Hypothalamus (tissue), 51 donors: ENCODE results near the gene CPLX4.

Source experiments
- DNase-seq, 51 donors: peaks; one replicate each; lab custom pipeline; 2025; lab: John Stamatoyannopoulos, UW

The CPLX4 gene

DNA sequence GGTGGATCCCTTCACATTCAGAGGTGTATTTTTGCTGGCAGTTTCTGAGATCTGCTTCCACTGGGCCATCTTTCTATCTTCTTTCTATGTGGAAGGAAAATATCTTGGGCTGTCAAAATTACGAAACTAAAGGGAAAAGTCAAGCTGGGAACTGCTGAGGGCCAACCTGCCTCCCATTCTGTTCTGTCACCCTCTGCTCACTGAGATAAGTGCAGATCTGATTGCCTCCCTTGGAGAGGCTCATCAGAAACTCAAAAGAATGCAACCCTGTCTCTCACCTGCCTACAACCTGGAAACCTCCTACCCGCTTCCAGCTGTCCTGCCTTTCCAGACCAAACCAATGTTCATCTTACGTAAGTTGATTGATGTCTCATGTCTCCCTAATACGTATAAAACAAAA lies 71.7 kb downstream of the CPLX4 start:
- no peak for DNase-seq
